ENCODE measurements around the gene CPLX1.

Gene CPLX1

DNA sequence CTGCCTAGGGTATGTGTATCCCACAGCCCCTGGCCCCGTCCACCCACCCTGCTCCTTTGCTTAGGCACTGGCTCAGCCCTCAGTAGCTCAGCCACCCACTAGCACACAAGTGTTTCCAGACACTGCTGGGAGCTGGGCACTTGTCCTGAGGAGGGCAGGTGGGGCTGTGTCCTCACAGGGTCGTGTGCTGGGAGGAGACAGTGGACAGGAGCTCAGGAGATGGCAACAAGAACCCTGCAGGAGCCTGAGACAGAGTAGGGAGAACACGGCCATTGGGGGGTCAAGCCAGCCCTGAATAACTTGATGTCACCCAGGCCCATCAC, 5.5 kb upstream of the CPLX1 start:
- DNase-seq = no peak

GRCh38 chr4:830601-831482, 4.9 kb upstream of the CPLX1 start:
- no peak for DNase-seq

DNA sequence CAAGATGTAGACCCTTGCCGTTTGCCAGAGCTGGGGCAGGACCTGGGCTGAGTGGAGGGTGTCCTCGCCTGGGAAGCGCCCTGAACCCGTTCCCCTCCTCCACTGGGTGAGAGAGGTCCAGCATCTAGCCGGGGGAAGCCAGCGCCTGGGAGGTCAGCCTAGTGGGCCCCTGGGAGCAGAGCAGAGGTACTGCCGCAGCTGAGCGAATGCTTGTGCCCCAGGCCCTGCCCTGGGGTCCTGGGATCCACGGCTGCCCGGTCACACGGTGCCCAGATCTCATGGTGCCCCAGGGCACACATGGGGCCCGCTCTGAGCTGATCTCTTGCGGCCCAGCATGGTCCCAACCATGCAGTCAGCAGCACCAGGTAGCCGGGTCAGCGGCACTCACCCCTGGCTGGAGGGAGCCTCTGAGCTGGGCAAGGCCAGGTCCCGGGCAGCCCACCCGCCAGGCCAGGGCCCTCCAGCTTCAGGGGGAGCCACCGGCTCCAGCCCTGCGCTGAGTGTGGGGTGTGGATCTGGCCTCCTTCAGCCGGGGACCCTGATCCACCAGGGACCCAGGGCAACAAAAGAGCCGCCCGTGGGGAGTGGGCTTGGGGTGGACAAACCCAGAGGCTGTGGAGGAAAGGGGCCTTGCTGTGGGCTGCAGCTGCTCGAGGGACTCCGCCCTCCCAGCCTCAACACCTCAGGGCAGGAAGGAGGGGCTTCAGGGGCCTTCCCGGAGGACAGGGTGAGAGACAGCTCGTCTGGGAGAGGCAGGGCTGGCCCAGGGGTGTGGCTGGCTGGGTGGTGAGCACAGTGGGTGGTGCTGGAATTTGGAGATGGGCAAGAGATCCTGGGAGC, 4.1 kb upstream of the CPLX1 start:
- DNase-seq = no peak

DNA sequence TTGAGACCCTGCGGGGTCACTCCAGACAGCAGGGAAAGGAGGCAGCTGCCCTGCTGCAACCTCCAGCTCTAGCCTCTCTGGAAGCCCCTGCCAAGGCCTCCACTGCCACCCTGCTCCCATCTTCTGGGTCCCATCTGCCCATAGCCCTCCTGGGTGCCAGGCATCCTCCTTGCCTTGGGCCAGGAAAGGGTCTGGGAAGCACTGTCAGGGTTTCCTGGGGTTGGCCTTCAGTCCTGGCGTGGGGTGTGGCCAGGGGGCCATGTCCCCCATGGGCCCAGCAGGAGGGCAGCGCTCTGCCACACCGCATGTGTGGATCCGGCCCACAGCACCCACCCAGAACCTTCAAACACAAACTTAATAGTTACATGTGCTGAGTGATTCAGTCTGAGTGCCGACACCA, 3.4 kb upstream of the CPLX1 start:
- no peak for DNase-seq

DNA sequence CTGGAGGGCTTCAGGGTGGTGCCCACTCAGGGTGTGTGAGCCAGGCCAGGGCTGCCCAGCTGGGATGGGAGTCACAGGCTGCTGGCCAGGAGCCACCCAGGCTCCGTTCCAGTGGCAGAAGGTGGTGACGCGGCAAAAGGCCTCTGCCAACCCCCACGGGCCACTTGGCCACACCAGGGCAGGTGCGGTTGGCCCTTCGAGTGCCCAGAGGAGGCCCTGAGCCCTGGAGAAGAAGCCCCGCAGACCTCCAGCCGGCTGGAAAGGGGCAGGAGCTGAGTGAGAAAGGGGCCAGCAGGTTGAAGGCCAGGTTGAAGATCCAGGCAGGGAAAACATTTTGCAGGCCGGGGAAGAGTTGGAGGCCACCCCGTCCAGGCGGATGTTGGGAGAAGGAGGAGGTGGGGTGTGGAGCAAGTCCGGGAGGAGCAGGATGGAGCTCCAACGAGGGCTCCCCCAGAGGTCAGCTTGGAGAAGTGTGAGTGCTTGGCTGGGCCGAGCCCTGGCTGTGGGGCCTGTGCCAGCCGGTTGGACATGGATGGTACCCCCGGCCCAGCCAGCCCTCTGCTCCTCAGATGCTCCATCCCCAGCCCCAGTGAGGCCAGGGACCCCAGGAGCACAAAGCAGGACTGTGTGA, 2.8 kb upstream of the CPLX1 start:
- no peak for DNase-seq

DNA sequence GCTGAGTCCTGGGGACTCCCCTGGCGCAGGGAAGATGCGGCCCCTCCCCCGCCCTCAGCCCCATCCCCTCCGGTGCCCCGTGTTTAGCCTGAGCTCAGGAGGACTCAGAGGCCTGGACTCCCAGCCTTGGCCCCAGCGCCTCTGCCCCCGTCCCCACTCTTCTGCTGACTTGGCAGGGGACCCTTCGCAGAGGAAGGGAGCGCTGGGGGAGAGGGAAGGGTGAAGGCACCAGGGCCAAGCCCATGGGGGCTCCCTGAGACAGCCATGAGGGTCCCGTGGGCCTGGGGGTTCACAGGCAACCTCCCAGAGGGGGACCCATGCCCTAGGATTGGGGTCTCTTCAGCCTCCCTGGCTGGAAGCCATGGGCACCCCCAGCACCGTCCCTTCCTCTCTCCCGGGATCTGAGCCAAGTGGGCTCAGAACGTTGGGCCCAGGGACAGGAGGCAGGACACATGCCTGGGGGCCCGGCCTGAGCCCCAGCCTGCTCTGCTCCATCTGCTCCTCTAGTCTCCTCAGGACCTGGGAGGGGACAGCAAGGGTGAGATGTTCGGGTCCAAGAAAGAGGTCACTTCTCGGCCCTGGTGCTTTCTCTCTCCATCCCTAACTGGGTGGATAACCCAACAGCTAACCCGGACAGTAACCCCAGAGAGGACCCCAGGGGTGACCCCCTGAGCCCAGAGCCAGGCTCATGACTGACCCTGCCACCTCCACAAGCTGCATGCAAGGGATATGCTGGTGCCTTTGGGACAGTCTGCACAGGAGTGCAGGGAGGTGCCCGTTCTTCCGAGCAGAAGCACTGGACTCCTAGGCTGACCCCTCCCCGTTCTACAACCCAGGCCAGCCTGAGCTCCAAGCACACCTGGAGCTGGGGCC, 1.5 kb upstream of the CPLX1 start:
- no peak for DNase-seq

DNA sequence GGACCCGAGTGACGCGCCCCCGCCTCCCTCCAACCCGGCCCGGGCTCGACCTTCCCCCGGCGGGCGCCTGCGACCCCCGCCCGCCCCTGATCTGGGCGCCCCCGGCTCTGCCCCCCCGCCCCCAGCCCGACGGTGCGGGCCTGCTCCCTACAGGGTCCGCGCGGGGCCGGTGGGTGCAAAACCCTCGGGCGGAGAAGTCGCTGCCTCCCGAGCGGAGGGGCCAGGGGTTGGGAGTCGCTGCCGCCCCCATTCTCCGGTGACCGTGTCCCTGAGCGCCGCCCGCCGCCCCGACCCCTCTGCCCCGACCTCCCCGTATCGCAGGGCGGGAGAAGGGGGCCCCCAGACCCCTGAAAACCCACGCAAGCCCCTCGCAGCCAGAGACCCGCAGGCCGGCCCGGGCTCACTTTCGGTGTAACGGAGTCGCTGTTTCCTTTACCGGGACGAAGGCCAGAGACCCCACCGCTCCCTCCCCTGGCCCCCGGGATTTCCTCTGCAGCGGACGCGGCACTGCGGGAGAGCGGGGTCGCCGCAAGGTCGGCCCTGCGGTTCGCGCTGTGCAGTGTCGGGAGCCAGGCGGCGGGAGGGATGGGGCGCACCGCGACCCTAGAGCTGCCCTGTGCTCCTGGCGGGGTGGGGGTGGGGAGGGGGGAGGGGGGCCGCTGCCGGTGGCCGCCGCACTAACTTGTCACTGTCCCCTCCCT, 729 bp upstream of the CPLX1 start:
- no peak for DNase-seq

DNA sequence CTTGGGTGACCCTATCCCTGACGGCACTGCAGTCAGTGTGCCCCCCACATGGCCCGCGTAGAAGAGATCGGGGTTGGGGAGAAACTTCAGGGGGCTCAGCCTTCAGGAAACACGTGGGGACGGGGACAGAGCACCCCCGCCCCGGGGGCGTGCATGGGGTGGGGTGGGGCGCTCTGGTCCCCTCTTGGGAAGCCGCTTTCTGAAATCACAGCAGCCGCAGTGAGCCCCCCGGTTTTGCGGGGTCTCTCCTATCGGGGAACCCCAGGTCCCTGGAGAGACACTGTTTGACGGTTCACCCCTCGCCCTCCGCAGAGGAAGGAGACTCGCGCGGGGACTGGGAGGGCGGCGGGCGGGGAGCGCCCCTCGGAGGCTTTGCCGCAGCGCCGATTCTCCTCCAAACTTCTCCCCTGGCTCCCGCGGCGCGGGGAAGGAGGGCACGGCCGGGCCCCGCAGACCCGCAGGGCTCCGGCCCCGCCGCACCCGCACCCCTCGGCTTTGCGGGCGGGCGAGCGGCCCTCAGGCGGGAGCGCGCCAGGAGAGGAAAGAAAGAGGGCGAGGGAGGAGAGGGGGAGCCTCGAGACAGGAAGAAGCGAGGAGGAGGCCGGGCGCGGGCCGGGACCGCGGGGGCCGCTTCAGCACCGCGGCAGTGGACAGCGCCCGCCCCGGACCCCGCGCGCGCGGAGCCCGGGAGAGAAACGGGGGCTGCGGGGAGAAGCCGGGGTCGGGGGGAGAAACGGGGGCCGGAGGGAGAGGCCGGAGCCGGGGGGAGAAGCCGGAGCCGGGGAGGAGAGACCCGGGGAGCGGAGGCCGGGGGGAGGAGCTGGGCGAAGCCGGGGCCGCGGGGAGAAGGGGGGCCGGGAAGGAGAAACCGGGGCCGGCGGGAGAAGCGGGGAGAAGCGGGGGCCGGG, 612 bp downstream of the CPLX1 start:
- DNase-seq = peak in 4 of 6 experiments; percentile 8 to 48 (median 32)

DNA sequence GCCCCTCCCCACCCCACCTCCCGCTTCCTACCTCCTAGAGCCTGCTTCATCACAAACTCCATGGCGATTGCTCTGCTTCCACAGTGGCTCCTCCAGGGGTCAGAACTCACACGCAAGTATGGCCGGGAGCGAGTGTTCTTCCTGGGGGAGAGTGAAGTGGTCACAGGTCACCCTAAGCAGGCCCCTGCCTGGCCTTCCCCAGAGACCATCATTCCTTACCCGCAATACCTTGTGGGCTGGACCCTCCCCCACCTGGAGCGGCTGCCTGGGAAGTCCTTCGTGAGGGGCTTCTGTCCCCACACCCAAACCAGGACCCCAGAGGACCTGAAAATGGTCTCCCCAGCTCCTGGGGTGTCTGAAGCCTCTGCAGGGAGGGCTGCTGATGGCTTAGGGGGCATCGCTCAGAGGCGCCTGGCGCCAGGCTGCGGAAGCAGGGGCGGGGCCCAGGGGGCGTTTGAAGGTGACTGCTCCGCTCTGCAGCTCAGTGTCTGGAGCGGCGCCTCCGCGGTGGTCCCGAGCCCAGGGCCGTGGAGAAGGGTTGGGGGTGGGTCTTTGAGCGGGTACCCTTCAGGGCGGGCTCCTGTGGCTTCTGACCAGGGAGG, 1.4 kb downstream of the CPLX1 start:
- DNase-seq = no peak

GRCh38 chr4:823761-824460, 2.0 kb downstream of the CPLX1 start:
- no peak for DNase-seq

GRCh38 chr4:823176-823760, 2.7 kb downstream of the CPLX1 start:
- no peak for DNase-seq

GRCh38 chr4:822361-823175, 3.4 kb downstream of the CPLX1 start:
- DNase-seq = no peak

DNA sequence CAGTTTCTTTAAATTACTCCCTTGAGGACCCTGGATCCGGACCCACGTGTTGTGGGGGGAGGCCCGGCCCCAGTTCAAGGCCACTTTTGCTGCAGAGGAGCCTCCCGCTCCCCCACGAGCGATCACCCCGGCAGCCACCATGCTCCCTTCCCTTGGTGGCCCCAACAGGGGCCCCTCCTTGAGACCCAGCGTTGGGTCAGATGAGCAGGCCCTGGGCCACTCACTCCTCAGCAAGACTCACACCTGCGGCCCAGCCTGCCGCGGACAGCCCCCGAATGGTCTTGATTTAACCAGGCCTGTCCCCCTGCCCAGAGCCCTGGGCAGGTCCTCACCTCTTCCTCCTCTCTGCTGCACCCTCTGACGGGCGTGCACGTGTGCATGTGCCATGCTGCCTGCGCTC, 4.3 kb downstream of the CPLX1 start:
- no peak for DNase-seq

GRCh38 chr4:821181-821591, 4.7 kb downstream of the CPLX1 start:
- DNase-seq = no peak

DNA sequence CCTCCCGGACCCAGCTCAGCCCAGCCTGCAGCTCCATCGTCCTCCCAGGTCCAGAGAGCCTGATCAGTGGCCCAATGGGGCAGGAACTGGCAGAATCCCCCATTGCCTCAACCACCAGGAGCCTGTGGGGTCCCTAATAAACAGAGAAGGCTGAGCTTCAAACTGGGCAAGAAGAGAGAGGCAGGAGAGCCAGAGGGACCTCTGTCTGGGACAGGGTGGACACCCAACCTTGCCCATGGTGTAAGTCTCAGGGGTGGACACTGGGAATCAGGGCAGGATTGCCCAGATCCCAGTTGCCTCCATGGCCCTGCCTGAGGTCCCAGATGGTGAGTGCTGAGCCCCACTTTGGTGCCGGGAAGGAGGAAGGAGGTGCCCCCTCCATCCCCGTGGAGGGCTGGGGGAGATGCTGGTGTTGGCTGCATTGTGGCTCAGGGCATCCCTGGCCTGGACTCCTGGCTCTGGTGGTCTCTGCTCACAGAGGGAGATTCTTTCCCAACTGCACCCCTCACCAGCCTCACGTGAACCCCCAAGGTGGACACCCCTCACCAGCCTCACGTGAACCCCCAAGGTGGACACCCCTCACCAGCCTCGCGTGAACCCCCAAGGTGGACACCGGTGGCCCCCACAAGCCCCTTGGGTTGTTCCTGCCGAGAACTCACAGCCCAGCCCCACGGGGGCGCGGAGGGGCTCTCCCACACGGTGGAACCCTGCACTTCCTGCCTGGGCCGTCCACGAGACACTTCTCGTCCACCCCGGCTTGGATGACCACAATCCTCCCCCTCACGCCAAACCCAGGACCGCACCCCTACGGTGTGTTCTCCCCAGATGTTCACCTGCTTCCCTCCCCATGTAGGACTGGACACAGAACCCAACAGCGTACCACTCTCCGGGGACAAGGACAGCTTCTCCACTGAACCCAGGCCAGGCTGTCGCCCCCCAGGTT, 5.4 kb downstream of the CPLX1 start:
- no peak for DNase-seq

- DNase-seq = no peak
Measured at GRCh38 chr4:819401-820229, 6.3 kb downstream of the CPLX1 start.
